ENCODE measurements around the gene EPHB4.

DNA sequence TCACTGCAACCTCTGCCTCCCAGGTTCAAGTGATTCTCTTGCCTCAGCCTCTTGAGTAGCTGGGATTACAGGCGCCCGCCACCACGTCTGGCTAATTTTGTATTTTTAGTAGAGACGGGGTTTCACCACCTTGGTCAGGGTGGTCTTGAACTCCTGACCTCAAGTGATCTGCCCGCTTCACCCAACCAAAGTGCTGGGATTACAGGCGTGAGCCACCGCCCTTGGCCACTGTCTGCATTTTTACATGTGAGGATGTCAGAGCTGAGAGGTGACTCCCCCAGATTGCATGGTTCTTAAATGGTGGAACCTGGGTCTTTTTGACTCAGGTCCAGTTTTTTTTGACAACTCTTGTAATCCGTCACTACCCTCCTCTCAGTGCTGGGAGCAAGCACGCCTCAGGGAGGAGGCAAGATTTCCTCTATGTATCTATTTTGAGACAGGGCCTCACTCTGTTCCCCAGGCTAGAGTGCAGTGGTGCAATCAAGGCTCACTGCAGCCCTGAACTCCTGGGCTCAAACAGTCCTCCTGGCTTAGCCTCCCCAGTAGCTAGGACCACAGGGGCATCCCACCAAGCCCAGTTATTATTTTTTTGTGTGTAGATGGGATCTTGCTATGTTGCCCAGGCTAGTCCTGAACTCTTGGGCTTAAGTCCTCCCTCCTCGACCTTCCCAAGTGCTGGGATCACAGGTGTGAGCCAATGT lies 46.4 kb upstream of the EPHB4 start:
- TF ChIP-seq EZH2 (optimal IDR thresholded peaks at IDR 0.05; ENCODE audit: low read depth, low read length) (no peak), EZH2phosphoT487 (IDR thresholded peaks at IDR 0.05; ENCODE audit: low read length) (no peak)
- TF ChIP-seq, protein P1, sequence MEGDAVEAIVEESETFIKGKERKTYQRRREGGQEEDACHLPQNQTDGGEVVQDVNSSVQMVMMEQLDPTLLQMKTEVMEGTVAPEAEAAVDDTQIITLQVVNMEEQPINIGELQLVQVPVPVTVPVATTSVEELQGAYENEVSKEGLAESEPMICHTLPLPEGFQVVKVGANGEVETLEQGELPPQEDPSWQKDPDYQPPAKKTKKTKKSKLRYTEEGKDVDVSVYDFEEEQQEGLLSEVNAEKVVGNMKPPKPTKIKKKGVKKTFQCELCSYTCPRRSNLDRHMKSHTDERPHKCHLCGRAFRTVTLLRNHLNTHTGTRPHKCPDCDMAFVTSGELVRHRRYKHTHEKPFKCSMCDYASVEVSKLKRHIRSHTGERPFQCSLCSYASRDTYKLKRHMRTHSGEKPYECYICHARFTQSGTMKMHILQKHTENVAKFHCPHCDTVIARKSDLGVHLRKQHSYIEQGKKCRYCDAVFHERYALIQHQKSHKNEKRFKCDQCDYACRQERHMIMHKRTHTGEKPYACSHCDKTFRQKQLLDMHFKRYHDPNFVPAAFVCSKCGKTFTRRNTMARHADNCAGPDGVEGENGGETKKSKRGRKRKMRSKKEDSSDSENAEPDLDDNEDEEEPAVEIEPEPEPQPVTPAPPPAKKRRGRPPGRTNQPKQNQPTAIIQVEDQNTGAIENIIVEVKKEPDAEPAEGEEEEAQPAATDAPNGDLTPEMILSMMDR (IDR thresholded peaks at IDR 0.05; ENCODE audit: low read length), result no peak

All from MM.1S (cell line).